WTC11 (cell line): ENCODE measurements around the gene PLPPR4.

Experiments used
- ATF1 ChIP-seq: sonication (generic); formaldehyde crosslinking; IDR thresholded peaks from 2 replicates; pipeline ENCODE4 v1.8.1; 2023; ENCODE audit warnings: mild to moderate bottlenecking, moderate library complexity, missing genetic modification reagents
- CTCF ChIP-seq: fragments of 200-600 bp; IDR thresholded peaks from 2 replicates; pipeline ENCODE4 v1.8.0; 2022; ENCODE audit warnings: antibody characterized with exemption
- E2F4 ChIP-seq: sonication (generic); formaldehyde crosslinking; IDR thresholded peaks from 2 replicates; pipeline ENCODE4 v1.8.1; 2022; ENCODE audit warnings: low read depth, mild to moderate bottlenecking, moderate library complexity, missing genetic modification reagents, borderline replicate concordance
- ETV6 ChIP-seq: sonication (generic); formaldehyde crosslinking; IDR thresholded peaks from 2 replicates; pipeline ENCODE4 v1.8.1; 2022; ENCODE audit warnings: mild to moderate bottlenecking, missing genetic modification reagents
- IRF1 ChIP-seq: sonication (generic); formaldehyde crosslinking; IDR thresholded peaks from 2 replicates; pipeline ENCODE4 v1.8.0; 2023; ENCODE audit warnings: missing genetic modification reagents
- MLX ChIP-seq: sonication (generic); formaldehyde crosslinking; IDR thresholded peaks from 2 replicates; pipeline ENCODE4 v1.8.1; 2023; ENCODE audit warnings: mild to moderate bottlenecking, missing genetic modification reagents, moderate library complexity
- PRDM15 ChIP-seq: sonication (generic); formaldehyde crosslinking; IDR thresholded peaks from 2 replicates; pipeline ENCODE4 v1.8.0; 2022; ENCODE audit warnings: missing genetic modification reagents
- SP1 ChIP-seq: sonication (generic); formaldehyde crosslinking; conservative IDR thresholded peaks from 2 replicates; pipeline ENCODE4 v1.8.1; 2022; ENCODE audit warnings: missing genetic modification reagents
- ZNF138 ChIP-seq: sonication (generic); formaldehyde crosslinking; conservative IDR thresholded peaks from 2 replicates; pipeline ENCODE4 v1.8.1; 2022; ENCODE audit warnings: mild to moderate bottlenecking, moderate library complexity, missing genetic modification reagents
- ZNF317 ChIP-seq: sonication (generic); formaldehyde crosslinking; IDR thresholded peaks from 2 replicates; pipeline ENCODE4 v1.8.1; 2023; ENCODE audit warnings: low read depth, mild to moderate bottlenecking, moderate library complexity, missing genetic modification reagents, borderline replicate concordance
- ZNF512 ChIP-seq: sonication (generic); formaldehyde crosslinking; IDR thresholded peaks from 2 replicates; pipeline ENCODE4 v1.8.1; 2022; ENCODE audit warnings: missing genetic modification reagents, borderline replicate concordance
- TF ChIP-seq, protein P1 (sequence below): sonication (generic); formaldehyde crosslinking; IDR thresholded peaks from 2 replicates; pipeline ENCODE4 v1.8.0; 2022; ENCODE audit warnings: mild to moderate bottlenecking, missing genetic modification reagents

- no peak for TF ChIP-seq CTCF
- TF ChIP-seq ZNF512 (CRISPR knock-in tag), result no peak
- TF ChIP-seq ZNF317 (CRISPR knock-in tag), result no peak
- no peak for TF ChIP-seq ETV6 (CRISPR knock-in tag)
- TF ChIP-seq ATF1 (CRISPR knock-in tag), result no peak
- TF ChIP-seq ZNF138, result no peak
- no peak for TF ChIP-seq MLX
- no peak for TF ChIP-seq E2F4 (CRISPR knock-in tag)
- no peak for TF ChIP-seq SP1 (CRISPR knock-in tag)
- no peak for TF ChIP-seq PRDM15 (CRISPR knock-in tag)
- TF ChIP-seq IRF1 (CRISPR knock-in tag), result no peak
- TF ChIP-seq, protein P1, sequence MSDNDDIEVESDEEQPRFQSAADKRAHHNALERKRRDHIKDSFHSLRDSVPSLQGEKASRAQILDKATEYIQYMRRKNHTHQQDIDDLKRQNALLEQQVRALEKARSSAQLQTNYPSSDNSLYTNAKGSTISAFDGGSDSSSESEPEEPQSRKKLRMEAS, result no peak
Observed at GRCh38 chr1:99217599-99217998, 46.7 kb upstream of the PLPPR4 start.
